IPS DF 6.9 (cell line): ENCODE results near the gene SNX33.

Experiments used
- DNase-seq: peaks from one replicate; pipeline ENCODE4 v3.0.0-alpha.2; 2013; ENCODE audit warnings: low read depth, low spot score
- H3K27ac ChIP-seq: one replicate; pipeline ENCODE4 v1.5.1; 2013; ENCODE audit warnings: low read length, control low read depth
- H3K27me3 ChIP-seq: 2 replicates; pipeline ENCODE4 v1.6.1; 2013; ENCODE audit warnings: mild to moderate bottlenecking, low read length; ENCODE audit not compliant: control insufficient read depth, insufficient read depth
- H3K36me3 ChIP-seq: 2 replicates; pipeline ENCODE4 v1.6.1; 2013; ENCODE audit warnings: low read length; ENCODE audit not compliant: control insufficient read depth, insufficient read depth
- H3K4me1 ChIP-seq: 2 replicates; pipeline ENCODE4 v1.6.1; 2013; ENCODE audit warnings: low read length; ENCODE audit not compliant: control insufficient read depth, insufficient read depth
- H3K4me3 ChIP-seq: 2 replicates; pipeline ENCODE4 v1.5.1; 2013; ENCODE audit warnings: mild to moderate bottlenecking, low read length
- H3K9me3 ChIP-seq: 2 replicates; pipeline ENCODE4 v1.6.1; 2013; ENCODE audit warnings: low read length, inconsistent platforms; ENCODE audit not compliant: control insufficient read depth, insufficient read depth
- WGBS: extraction: QIAGEN DNeasy Blood & Tissue Kit; methylation state at CpG from one replicate; pipeline ENCODE4 v1.1.7; 2013; ENCODE audit warnings: mixed read lengths, missing lambda C conversion rate; ENCODE audit not compliant: insufficient read length, insufficient coverage; 5-methylcytosine and 5-hydroxymethylcytosine counted together

The SNX33 gene

GRCh38 chr15:75662823-75663519 is 15.3 kb downstream of the SNX33 start:
- H3K27ac ChIP-seq = no peak overlapping the region
- 0 out of 2 replicates have a peak, but pooled peaks cover 4% of the 10 kb centered on the region for H3K36me3 ChIP-seq
- H3K27me3 ChIP-seq = no peaks in the 10 kb centered on the region
- DNase-seq = no peak
- H3K4me3 ChIP-seq = no peak overlapping the region
- no peaks in the 10 kb centered on the region for H3K4me1 ChIP-seq
- no peaks in the 10 kb centered on the region for H3K9me3 ChIP-seq
- no CpG with 5 or more reads among the region's 9 CpGs for WGBS

DNA sequence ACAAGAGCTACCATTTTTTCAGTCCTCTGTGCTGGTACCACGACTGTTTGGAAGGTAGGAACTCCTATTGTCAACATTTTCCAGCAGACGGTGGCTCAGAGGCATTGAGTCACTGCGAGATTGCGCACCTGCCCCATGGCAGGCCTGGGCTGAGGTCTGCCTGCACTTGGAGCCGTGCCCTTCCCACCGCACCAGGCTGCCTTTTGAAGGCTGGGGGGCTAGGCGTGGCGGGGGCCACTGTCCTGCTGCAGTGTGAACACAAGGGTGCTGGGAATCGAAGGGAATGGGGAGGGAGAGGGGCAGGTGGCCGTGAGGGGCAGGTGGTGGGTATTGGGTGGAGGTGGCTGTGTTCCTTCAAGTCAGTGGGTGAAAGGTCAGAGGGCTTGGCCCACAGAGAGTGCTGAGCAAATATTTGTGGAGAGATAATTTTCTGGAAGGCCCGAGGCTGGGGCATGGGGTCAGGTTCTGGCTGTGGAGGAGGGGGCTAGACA is 16.3 kb downstream of the SNX33 start:
- Histone ChIP-seq H3K9me3 (no peaks in the 10 kb centered on the region), H3K27ac (no peak overlapping the region), H3K27me3 (no peaks in the 10 kb centered on the region), H3K36me3 (0 out of 2 replicates have a peak, but pooled peaks cover 4% of the 10 kb centered on the region), H3K4me3 (no peak overlapping the region), H3K4me1 (no peaks in the 10 kb centered on the region)
- no peak for DNase-seq
- no CpG with 5 or more reads among the region's 11 CpGs for WGBS

GRCh38 chr15:75666823-75667501 is 19.2 kb downstream of the SNX33 start:
- WGBS = no CpG with 5 or more reads among the region's 15 CpGs
- Histone ChIP-seq H3K27ac (no peak overlapping the region), H3K4me1 (no peaks in the 10 kb centered on the region)

GRCh38 chr15:75669191-75669878 is 21.6 kb downstream of the SNX33 start:
- Histone ChIP-seq H3K36me3 (no peaks in the 10 kb centered on the region), H3K9me3 (no peaks in the 10 kb centered on the region), H3K27me3 (no peaks in the 10 kb centered on the region), H3K4me1 (peaks cover 8% of the 10 kb centered on the region), H3K27ac (no peak overlapping the region), H3K4me3 (no peak overlapping the region)
- no peak for DNase-seq
- no CpG with 5 or more reads among the region's 14 CpGs for WGBS

More at GRCh38 chr15:75666823-75667501, 19.2 kb downstream of the SNX33 start:
- H3K4me3 ChIP-seq = no peak overlapping the region
- no peak for DNase-seq
- H3K27me3 ChIP-seq = no peaks in the 10 kb centered on the region
- no peaks in the 10 kb centered on the region for H3K36me3 ChIP-seq
- no peaks in the 10 kb centered on the region for H3K9me3 ChIP-seq

- H3K4me1 ChIP-seq = peaks cover 8% of the 10 kb centered on the region
- no CpG with 5 or more reads among the region's 6 CpGs for WGBS
- H3K27me3 ChIP-seq = no peaks in the 10 kb centered on the region
- H3K36me3 ChIP-seq = no peaks in the 10 kb centered on the region
- H3K27ac ChIP-seq = no peak overlapping the region
- no peak overlapping the region for H3K4me3 ChIP-seq
- no peaks in the 10 kb centered on the region for H3K9me3 ChIP-seq
- no peak for DNase-seq
Measured at GRCh38 chr15:75669879-75670212, 22.1 kb downstream of the SNX33 start.

DNA sequence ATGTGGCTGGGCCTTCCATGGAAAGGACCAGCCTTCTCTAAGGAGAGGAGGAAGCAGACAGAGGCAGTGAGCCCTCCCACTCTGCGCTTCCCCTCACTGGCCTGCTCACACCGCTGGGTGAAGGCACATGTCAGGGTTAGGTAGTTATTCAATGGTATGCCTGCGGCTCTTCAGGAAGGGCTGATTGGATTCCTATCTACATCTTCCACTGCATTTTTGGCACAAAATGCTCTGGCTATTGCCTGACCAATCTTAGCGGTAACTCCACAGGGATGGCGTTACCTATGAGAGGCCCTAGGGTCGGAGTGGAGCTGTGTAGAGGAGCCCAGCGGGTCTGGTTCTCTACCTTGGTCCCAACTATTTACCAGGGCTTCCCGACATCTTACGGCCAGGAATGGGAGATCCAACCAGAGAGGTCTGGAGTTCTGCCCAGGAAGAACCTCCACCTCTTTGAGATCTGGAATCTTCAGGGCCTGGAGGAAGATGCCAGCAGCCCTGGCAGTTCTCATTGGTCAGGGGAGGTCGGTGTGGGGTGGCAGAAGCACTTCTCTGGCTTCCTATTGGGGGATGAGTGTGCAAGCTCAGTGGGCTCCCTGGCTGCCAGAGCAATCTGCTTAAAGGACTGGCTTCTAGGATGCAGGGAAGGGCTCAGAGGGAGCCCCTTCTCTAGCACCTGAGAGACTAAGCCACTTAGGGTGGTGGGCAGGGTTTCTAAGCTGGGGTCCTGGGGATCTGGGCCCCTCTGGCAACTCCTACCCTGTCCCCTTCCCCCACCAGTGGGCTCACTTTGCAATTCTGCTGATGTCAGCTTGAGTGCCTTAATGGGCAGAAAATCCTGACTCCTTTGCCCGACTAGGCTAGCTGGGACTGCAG is 24.3 kb downstream of the SNX33 start:
- no peak for DNase-seq
- no peak overlapping the region for H3K27ac ChIP-seq
- no peaks in the 10 kb centered on the region for H3K36me3 ChIP-seq
- WGBS = no CpG with 5 or more reads among the region's 11 CpGs
- H3K4me1 ChIP-seq = peaks cover 8% of the 10 kb centered on the region
- no peaks in the 10 kb centered on the region for H3K27me3 ChIP-seq
- H3K4me3 ChIP-seq = no peak overlapping the region
- no peaks in the 10 kb centered on the region for H3K9me3 ChIP-seq

GRCh38 chr15:75672646-75673425 is 25.1 kb downstream of the SNX33 start:
- no peak overlapping the region for H3K4me3 ChIP-seq
- H3K4me1 ChIP-seq = peaks cover 8% of the 10 kb centered on the region
- H3K27ac ChIP-seq = no peak overlapping the region

GRCh38 chr15:75673426-75674235 is 25.9 kb downstream of the SNX33 start:
- peaks cover 8% of the 10 kb centered on the region for H3K4me1 ChIP-seq
- H3K27ac ChIP-seq = no peak overlapping the region
- H3K36me3 ChIP-seq = no peaks in the 10 kb centered on the region
- no peaks in the 10 kb centered on the region for H3K9me3 ChIP-seq
- H3K4me3 ChIP-seq = no peak overlapping the region
- WGBS = no CpG with 5 or more reads among the region's 10 CpGs
- no peaks in the 10 kb centered on the region for H3K27me3 ChIP-seq
- DNase-seq = no peak

More at GRCh38 chr15:75672646-75673425, 25.1 kb downstream of the SNX33 start:
- no peaks in the 10 kb centered on the region for H3K9me3 ChIP-seq
- WGBS = no CpG with 5 or more reads among the region's 14 CpGs
- H3K36me3 ChIP-seq = no peaks in the 10 kb centered on the region
- DNase-seq = no peak
- H3K27me3 ChIP-seq = no peaks in the 10 kb centered on the region

GRCh38 chr15:75674366-75674765 is 26.7 kb downstream of the SNX33 start:
- WGBS = no CpG with 5 or more reads among the region's 8 CpGs
- H3K4me1 ChIP-seq = peaks cover 8% of the 10 kb centered on the region
- H3K4me3 ChIP-seq = no peak overlapping the region
- no peaks in the 10 kb centered on the region for H3K9me3 ChIP-seq
- H3K27me3 ChIP-seq = no peaks in the 10 kb centered on the region
- DNase-seq = no peak
- no peak overlapping the region for H3K27ac ChIP-seq
- no peaks in the 10 kb centered on the region for H3K36me3 ChIP-seq
